Fibroblast of lung (primary cell): ENCODE data around the gene P2RX4. TPM values are rescaled to one million over a fixed set of nuclear protein-coding genes. Genes with fewer than 3 reads are reported as not detected.

Experiments used
- DNase-seq, 2 donors: peaks; one replicate each; pipeline versions ENCODE4 v3.0.0 to v3.0.0-alpha.2; 2010; ENCODE audit warnings: low read depth in 2 of 2
- H2AFZ ChIP-seq: 2 replicates; pipeline ENCODE4 v1.5.1; 2012; ENCODE audit warnings: low read length, control low read depth, inconsistent platforms
- H3K27ac ChIP-seq: 2 replicates; pipeline ENCODE4 v1.5.1; 2011; ENCODE audit warnings: low read length, control low read depth; ENCODE audit not compliant: insufficient read depth
- H3K27me3 ChIP-seq: 2 replicates; pipeline ENCODE4 v1.5.1; 2011; ENCODE audit warnings: mild to moderate bottlenecking, low read length; ENCODE audit not compliant: control insufficient read depth, insufficient read depth
- H3K36me3 ChIP-seq: 2 replicates; pipeline ENCODE4 v1.5.1; 2011; ENCODE audit warnings: low read length; ENCODE audit not compliant: control insufficient read depth, insufficient read depth
- H3K4me1 ChIP-seq: 2 replicates; pipeline ENCODE4 v1.5.1; 2011; ENCODE audit warnings: low read length; ENCODE audit not compliant: control insufficient read depth, insufficient read depth; ENCODE audit errors: extremely low read depth
- H3K4me2 ChIP-seq: 2 replicates; pipeline ENCODE4 v1.5.1; 2011; ENCODE audit warnings: low read length, control low read depth; ENCODE audit not compliant: insufficient read depth; ENCODE audit errors: extremely low read depth
- H3K4me3 ChIP-seq, 4 experiments: fragments of 200-600 bp in 1 of 4; sonication (generic) in 1 of 4; replicated peaks in 1 of 4; 2 replicates each; pipeline ENCODE4 v1.5.1; 2011 to 2016; ENCODE audit warnings: low read length in 4 of 4, low read depth in 3 of 4, mild to moderate bottlenecking in 3 of 4, control low read depth in 2 of 4, inconsistent platforms in 1 of 4, mixed read lengths in 1 of 4; ENCODE audit not compliant: insufficient read depth in 1 of 4; ENCODE audit errors: control extremely low read depth in 1 of 4
- H3K79me2 ChIP-seq: 2 replicates; pipeline ENCODE4 v1.5.1; 2012; ENCODE audit warnings: mild to moderate bottlenecking, low read length, inconsistent platforms; ENCODE audit not compliant: control insufficient read depth, insufficient read depth
- H3K9ac ChIP-seq: 2 replicates; pipeline ENCODE4 v1.5.1; 2011; ENCODE audit warnings: mild to moderate bottlenecking, low read length, control low read depth; ENCODE audit not compliant: insufficient read depth
- H3K9me3 ChIP-seq: 2 replicates; pipeline ENCODE4 v1.5.1; 2012; ENCODE audit warnings: low read depth, low read length; ENCODE audit not compliant: control insufficient read depth, insufficient read depth
- H4K20me1 ChIP-seq: 2 replicates; pipeline ENCODE4 v1.5.1; 2011; ENCODE audit warnings: low read length; ENCODE audit not compliant: control insufficient read depth, insufficient read depth; ENCODE audit errors: extremely low read depth
- CTCF ChIP-seq, 2 donors: IDR thresholded peaks in 1 of 2; conservative IDR thresholded peaks in 1 of 2; 1 replicate in 1 of 2; 2 replicates in 1 of 2; pipeline ENCODE4 v1.5.1; 2011 to 2012; ENCODE audit warnings: low read length in 2 of 2, control low read depth in 1 of 2, inconsistent platforms in 1 of 2, low read depth in 1 of 2, mild to moderate bottlenecking in 1 of 2
- EZH2 ChIP-seq: IDR thresholded peaks from 2 replicates; pipeline ENCODE4 v1.5.1; 2012; ENCODE audit warnings: low read length, control low read depth, mild to moderate bottlenecking; ENCODE audit errors: missing control alignments
- polyA plus RNA-seq, 2 donors: library from polyadenylated mRNA; depleted of rRNA in 1 of 2; stranded (reverse) in 1 of 2; unstranded in 1 of 2; fragments of >200 nt; gene quantifications; 2 replicates each; pipeline ENCODE4 v1.2.1, GENCODE V29; 2011 to 2012; ENCODE audit warnings: missing spikeins in 1 of 2
- total RNA-seq: library from RNA; depleted of rRNA; stranded (reverse); fragments of >200 nt; gene quantifications from 2 replicates; pipeline ENCODE4 v1.2.1, GENCODE V29; 2014

P2RX4 gene
- total and polyA plus RNA-seq, 2 donors (not counting 1 experiment from before 2014, with no cell fraction given): 27.2 to 59.8 TPM

DNA sequence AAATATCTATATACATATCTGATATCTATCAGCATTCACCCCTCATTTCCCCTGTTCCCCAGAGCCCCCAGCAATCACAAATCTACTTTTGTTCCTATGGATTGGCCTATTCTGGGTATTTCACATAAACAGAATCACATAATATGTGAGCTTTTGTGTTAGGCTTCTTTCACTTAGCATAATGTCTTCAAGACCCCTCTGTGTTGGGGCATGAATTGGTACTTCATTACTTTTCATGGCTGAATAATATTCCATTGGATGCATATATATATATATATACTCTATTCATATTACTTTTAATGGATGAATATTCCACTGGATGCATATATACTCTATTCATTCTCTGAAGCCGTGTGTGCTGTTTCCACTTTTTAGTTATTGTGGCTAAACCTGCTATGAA is 57.9 kb downstream of the P2RX4 start:
- H3K4me1 ChIP-seq: no peaks in the 10 kb centered on the region
- H3K9ac ChIP-seq: no peak overlapping the region
- H3K4me3 ChIP-seq: no peak overlapping the region
- DNase-seq: no peak
- H3K27me3 ChIP-seq: no peaks in the 10 kb centered on the region
- H3K4me2 ChIP-seq: no peak overlapping the region
- no peak overlapping the region for H3K27ac ChIP-seq
- H3K36me3 ChIP-seq: peaks cover 7% of the 10 kb centered on the region
- no peak overlapping the region for H2AFZ ChIP-seq
- H3K9me3 ChIP-seq: no peaks in the 10 kb centered on the region
- H3K79me2 ChIP-seq: no peaks in the 10 kb centered on the region
- no peak for TF ChIP-seq EZH2
- TF ChIP-seq CTCF (conservative IDR thresholded peaks at IDR 0.05 in 1 of 2, IDR thresholded peaks at IDR 0.05 in 1 of 2; ENCODE audit: low read depth in 1 of 2, low read length in 2 of 2): no peak
- no peaks in the 10 kb centered on the region for H4K20me1 ChIP-seq

- Histone ChIP-seq H3K4me3 (no peak overlapping the region), H3K79me2 (no peaks in the 10 kb centered on the region)
- TF ChIP-seq CTCF (conservative IDR thresholded peaks at IDR 0.05 in 1 of 2, IDR thresholded peaks at IDR 0.05 in 1 of 2; ENCODE audit: low read depth in 1 of 2, low read length in 2 of 2) (no peak), EZH2 (no peak)
Observed at GRCh38 chr12:121273364-121273896, 63.5 kb downstream of the P2RX4 start.

GRCh38 chr12:121274036-121274763 is 64.3 kb downstream of the P2RX4 start:
- peaks cover under 1% of the 10 kb centered on the region for H3K4me1 ChIP-seq
- no peaks in the 10 kb centered on the region for H4K20me1 ChIP-seq
- H3K27ac ChIP-seq: no peak overlapping the region
- TF ChIP-seq CTCF (conservative IDR thresholded peaks at IDR 0.05 in 1 of 2, IDR thresholded peaks at IDR 0.05 in 1 of 2; ENCODE audit: low read depth in 1 of 2, low read length in 2 of 2) (no peak), EZH2 (no peak)
- H3K79me2 ChIP-seq: peaks cover 1% of the 10 kb centered on the region
- no peaks in the 10 kb centered on the region for H3K9me3 ChIP-seq
- H3K4me3 ChIP-seq: no peak overlapping the region
- no peak overlapping the region for H3K9ac ChIP-seq
- no peak overlapping the region for H2AFZ ChIP-seq
- no peak for DNase-seq
- no peaks in the 10 kb centered on the region for H3K36me3 ChIP-seq
- H3K4me2 ChIP-seq: no peak overlapping the region
- H3K27me3 ChIP-seq: no peaks in the 10 kb centered on the region

More at GRCh38 chr12:121273364-121273896, 63.5 kb downstream of the P2RX4 start:
- Histone ChIP-seq H2AFZ (no peak overlapping the region), H3K36me3 (peaks cover 1% of the 10 kb centered on the region), H3K27me3 (no peaks in the 10 kb centered on the region), H4K20me1 (no peaks in the 10 kb centered on the region), H3K27ac (no peak overlapping the region), H3K9me3 (no peaks in the 10 kb centered on the region), H3K4me2 (no peak overlapping the region), H3K4me1 (no peaks in the 10 kb centered on the region), H3K9ac (no peak overlapping the region)
- DNase-seq: no peak
